NCI-H2107 treated with DMSO at 0.1 percent for 48 hours (cell line): ENCODE data around the gene SAXO1.
A peak's percentile ranks its signal among the peaks of the same experiment; 100 is the strongest.

ENCODE experiments used
- DNase-seq: peaks from one replicate; lab custom pipeline; 2025; ENCODE audit not compliant: unreplicated experiment; lab: John Stamatoyannopoulos, UW

Gene SAXO1

DNA sequence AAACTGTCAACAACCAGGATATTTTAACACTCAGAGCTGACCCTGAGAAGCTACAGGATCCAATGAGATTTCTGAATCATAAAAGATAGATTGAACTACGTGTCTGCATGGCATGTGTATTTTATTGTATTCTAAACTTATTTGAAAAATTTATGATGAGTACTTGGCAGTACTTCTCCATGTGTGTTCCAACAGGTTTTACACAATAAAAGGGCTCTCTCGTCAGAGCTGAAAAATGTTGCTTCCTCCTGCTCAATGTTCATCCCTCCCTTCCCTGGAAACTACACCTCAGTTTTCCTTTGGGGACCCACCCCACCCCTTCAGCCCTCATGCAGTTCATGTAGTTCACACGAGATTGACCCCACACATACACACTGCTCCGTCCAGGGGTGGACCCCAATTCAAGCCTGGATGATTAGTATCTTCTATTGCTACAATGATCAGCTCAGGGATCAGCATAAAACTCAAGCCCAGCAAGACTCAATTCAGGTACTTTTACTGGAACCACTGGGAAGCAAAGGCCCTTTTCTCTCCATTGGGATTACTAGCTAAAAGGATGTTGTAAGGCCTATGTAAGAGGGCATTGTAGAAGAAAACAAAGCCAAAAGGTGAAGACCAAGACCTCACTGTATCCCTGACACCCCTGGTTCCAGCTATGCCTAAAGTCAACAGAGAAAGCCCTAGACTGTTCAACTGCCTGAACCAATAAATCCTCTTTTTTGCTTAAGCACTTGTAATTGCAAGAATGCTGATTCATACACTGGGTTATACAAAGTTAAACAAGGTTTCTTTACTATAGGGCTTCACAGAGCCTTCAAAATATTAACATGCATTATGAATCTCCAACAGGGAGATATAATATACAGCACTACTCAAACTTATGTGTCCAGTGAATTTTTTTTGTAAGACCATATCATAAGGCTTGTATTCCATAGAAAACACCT, 112.6 kb downstream of the SAXO1 start:
- no peak for DNase-seq

DNA sequence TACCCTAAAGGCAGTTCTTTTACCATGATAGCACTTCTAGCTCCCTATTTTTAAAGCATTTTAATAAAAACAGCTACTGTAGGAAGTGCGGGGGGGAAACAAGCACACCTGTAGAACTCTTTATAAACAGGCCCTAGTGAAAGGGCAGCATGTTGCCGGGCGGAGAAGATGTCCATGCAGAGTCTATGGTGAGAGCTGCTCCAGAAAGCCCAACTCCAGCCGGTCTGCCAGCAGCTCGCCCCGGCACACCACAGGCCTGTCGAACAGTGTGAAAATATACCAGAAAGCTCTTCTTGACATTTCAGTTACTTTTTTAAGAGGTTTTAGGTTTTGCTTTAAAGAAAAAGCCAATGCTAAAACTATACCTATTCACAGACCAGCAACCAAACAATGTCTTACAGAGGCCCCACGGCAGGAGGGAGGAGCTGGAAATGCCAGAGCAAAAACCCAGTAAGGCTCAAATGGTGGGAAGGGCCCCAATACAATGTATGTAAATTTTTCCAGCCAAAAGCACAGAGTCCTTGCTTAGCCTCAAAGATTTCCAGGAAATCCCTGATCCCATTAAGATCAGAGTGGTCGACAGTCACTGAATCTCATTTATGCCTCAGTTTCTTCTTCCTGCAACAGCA, 121.2 kb downstream of the SAXO1 start:
- DNase-seq, result no peak

DNA sequence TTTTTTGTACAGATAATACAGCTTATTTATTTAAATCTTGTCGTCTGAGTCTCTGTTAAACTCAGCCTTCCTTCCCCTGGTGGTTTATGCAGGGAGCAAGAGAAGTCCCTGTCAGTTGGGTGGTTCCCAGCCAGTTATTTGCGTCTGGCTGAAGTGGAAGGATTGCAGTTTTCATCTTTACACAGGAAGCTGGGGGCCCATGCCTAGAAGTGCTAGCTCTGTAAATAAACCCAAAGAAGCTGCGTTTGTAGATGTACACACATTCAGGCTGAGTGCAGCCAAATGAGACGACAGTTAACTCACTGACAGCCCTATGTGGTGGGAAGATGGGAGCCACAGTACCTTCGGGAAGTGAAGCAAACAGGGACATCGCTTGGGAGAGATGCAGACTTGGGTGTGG, 122.1 kb downstream of the SAXO1 start:
- DNase-seq, result no peak

DNA sequence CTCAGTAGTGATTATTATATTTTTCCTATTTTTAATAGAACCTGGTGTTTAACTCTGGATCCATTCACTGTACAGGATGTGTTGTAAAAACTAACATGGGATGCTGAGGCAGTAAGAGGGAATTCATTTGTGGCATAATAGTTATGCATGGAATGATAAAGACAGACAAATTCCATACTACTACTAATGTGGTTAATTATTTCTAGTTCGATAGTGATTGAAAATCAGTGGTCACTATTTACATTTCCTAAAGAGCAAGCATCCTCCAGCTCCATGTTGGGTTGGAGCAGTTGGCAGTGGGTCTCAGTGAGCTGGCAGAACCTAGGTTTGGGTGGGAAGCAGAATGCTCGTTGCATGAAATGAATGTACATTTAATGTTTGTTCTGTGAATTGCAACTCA, 122.6 kb downstream of the SAXO1 start:
- no peak for DNase-seq

DNA sequence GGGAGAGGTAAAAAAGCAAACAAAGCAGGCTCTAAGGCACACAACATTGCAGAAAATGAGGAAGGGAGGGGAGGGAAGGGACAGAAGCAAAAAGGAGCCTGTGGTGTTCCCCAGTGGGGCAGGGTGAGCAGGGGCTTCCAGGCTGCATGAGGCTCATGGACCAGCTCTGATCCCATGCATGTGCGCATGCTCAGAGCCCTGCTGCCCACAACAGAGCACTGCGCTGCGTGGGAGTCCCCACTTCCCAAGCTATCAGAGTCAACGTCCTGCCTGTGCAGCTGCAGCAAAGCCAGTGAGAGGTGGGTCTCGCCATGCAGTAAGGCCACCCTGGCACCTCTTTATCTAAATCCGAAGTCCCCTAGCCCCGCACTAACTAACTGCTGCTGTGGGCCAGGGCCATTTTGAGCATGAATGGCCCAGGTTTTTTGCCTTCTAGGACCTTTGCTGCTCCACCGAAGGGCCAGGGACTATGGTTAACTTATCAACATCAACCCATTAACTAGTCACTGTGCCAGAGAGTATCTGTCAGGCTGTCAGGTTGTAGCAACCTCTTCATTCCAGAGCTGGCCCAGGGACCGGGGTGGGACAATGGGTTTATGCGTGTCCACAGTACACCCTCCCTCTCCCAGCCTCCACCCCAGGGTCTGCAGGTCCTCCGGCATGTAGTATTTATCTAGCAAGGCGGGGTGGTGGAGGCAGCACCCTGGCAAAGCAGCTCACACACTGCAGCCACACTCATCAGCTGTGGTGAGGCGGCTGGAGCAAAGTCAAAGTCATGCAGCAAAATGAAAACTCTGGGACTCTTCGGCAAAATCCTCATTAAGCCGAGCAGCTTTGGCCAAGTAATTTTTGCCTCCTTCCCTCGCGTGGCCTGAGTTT, 123.6 kb downstream of the SAXO1 start:
- DNase-seq, result no peak

DNA sequence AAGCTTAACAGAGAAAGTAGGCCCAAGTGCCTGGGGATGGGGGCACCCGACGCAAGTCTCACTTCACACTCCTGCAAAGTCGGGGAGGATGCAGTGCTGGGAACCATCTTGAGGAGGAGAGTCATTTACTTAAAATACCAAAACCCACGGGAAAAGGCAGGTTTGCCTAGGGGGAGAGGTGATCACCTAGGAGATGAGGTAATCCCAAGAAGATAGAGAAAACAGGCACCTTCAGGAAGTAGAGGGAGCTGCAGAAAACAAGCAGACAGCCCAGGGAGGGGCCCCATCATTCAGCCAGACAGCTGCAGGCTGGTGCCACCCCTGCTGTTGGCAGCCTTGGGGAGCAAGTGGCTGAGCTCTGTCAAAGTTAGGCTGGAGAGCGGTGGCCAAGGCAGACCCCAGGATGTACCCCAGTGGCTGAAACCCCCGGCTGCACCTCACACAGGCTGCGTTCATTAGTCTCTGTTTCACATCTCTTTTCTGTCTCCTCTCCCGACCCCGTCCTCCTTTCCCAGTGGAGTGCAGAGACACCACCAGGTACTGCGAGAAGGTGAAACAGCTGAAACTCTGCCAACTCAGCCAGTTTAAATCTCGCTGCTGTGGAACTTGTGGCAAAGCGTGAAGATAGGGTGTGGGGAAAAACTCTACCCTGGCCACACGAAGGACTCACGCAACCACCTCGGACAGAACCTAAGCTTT, 124.9 kb downstream of the SAXO1 start:
- no peak for DNase-seq

DNA sequence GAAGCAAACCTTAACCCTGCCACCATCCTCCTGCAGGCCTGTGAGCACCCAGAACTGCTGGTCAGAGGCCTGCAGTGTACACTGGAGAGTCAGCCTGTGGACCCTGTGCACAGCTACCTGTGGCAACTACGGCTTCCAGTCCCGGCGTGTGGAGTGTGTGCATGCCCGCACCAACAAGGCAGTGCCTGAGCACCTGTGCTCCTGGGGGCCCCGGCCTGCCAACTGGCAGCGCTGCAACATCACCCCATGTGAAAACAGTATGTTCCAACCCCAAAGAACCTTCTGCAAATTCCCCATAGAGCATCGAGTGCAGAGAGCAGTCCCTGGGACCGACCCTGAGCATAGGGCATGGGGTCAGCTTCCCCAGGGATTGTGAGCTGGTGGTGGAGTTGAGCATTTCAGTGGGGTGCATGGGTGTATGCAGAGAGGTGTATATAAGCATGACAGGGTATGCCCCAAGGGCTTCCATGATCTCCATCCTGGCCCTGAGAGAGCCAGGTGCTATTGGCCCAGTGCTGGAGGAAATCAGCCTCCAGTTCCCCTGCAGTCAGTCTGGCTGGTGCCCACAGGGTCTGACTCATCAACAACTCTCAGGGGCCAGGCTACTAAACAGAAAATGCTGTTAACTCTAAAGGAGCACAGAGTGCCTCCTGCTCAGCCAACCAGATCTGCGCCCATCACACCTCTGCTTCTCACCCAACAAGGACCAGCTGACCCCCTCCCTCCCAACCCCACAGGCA, 126.2 kb downstream of the SAXO1 start:
- no peak for DNase-seq

DNA sequence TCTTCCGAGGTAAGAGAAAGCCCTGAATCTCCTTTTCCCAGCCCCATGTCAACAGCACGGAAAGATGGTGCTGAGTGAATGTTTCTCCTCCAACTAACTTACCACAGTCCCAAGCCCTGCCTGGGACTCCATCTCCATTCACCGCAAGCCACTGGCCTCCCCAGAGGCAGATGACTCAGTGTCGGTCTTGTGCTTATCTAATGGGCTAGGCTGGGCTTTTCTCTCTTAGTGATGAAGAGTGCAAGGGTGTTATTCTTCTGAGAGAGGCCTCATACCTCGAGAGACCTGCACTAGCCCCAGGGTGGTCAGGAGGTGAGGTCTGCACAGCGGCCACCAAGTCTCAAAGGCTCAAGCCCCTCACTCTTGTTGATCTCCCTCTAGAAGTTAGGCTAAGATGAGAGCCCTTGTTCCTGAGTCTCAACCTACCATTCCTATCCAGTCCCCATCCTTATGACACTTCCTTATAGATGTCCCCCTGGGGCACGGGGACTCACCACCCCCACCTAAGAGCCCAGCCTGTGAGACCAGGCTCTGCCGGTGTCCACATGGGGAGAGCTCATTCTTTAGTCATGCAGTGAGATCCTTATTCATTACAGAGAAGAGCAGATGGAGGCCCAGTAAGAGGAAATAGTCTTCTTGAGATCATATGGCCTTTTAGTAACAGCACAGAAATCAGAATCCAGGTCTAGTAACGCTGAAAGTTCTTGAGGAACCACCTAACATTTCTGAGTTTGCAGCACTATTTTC, 127.0 kb downstream of the SAXO1 start:
- DNase-seq, result no peak

DNA sequence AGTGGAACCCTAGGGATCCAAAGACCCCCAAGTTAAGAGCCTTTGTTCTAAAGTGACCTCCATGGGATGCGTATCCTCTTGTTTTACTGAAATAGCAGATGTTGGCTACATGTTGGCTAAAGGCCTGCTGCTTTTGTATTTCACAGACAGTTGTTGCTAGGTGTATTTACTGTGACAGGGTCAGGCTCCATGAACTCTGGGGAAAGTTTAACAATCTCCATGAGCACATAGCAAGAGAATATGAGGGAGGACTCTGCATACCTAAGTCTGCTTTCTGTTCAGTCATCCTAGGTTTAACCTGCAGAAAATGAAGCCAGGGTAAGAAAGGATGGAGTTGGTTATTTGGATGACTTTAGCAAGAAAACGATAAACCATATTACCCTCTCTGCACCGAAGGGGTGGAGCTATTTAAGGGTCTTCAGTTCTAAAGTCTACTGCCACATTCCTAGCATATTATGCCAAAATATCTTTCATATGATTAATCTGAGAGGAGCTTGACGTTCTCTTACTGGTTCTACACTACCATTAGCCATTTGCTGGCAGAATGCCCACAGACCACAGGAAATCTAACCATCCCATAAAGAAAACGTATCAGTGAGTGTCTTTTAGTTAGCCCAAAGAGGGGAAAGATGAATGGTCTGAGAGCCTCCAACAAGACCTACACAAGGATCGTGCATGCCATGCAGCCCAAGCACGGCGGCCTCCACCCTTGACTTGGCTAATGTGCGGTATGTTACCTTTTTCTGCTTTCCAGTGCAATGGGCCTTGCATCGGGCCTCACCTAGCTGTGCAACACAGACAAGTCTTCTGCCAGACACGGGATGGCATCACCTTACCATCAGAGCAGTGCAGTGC, 127.8 kb downstream of the SAXO1 start:
- no peak for DNase-seq

DNA sequence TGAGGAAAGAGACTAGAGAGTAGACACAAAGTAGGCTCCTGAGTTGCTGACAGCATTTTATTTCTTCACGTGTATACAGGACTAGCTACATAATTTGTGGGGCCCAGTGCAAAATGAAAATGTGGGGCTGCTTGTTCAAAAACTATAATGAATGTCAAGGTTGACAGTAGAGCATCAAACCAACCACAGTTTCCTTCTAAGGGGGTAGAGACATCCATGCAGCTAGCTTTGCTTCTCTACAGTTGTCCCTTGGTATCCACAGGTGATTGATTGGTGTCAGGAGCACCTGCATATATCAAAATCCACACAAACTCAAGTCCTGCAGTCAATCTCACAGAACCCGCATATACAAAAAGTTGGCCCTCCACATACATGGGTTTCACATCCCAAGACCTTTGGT, 129.6 kb downstream of the SAXO1 start:
- no peak for DNase-seq

DNA sequence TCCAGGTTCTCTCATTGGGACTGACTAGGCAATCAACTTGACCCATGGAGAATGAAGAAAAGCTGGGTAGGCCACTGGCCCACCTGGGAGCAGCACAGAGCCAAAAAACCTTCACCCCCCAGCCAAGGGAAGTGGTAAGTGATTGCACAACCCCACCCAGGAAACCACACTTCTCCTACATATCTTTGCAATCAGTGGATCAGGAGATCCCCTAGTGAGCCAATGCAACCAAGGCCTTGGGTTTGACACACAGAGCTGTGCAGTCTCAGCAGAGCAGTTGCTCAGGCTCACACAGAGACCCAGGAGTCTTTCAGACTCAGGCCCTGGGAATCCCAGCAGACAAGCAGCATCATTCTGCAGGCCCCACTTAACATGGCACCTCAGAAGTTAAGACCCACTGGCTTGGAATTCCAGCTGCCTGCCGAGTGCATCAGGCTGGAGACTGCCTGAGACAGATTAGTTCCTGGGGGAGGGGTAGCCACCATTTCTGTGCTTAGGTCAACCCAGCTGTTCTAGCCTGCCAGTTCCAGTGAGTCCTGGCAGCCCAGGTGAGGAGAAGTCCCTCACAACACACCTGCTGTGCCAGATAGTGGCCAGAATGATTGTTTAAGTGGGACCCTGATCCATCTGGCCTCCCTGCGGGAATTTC, 136.4 kb downstream of the SAXO1 start:
- DNase-seq, result no peak

DNA sequence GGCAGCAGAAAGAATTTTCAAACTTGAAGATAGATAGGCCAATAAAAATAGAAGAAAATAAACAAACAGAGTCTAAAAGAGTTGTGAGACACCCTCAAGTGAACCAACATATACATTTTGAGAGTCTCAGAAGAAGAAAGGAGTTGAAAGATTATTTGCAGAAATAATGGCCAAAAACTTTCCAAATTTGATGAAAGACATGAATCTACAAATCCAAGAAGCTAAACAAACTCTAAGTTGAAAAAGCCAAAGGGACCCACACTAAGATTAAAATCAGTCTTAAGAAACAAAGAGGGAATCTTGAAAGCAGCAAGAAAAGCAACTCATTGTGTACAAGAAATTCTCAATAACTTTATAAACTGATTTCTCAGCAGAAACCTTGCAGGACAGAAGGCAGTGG, 137.0 kb downstream of the SAXO1 start:
- DNase-seq, result no peak

DNA sequence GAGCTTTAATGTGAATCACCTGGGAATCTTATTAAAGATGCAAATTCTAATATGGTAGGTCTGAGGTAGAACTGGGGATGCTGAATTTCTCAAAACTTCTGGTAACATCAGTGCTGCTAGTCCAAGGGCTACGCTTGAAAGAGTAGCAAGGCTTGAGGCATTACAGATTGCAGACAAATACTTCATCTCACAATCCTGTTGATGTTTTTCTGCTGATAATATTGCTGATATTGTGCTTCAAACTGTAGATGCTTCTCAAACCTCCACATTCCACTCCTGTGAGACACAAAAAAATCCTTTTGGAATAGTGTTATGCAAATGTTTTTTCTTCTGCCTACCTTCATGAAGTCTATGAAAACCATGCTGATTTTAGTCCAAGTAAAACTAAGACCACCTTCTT, 139.5 kb downstream of the SAXO1 start:
- DNase-seq, result no peak

DNA sequence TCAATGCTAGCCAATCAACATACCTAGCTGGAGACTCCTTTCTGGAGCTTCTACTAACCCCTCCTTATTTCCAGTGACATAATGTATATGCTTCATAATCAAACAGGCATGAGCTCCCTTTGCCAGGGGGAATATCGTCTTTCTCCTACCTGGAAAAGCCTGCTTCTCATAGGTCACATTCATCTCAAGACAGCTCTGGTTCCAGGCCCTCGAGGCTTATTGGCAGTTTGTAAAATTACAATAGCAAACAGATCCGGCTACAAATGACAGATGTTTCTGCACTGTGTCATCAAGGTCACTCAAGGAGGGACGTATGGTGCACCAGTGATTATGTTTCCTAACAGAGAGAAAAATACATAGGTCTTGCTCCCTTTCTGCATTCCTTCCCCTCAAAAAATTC, 140.0 kb downstream of the SAXO1 start:
- DNase-seq, result no peak

DNA sequence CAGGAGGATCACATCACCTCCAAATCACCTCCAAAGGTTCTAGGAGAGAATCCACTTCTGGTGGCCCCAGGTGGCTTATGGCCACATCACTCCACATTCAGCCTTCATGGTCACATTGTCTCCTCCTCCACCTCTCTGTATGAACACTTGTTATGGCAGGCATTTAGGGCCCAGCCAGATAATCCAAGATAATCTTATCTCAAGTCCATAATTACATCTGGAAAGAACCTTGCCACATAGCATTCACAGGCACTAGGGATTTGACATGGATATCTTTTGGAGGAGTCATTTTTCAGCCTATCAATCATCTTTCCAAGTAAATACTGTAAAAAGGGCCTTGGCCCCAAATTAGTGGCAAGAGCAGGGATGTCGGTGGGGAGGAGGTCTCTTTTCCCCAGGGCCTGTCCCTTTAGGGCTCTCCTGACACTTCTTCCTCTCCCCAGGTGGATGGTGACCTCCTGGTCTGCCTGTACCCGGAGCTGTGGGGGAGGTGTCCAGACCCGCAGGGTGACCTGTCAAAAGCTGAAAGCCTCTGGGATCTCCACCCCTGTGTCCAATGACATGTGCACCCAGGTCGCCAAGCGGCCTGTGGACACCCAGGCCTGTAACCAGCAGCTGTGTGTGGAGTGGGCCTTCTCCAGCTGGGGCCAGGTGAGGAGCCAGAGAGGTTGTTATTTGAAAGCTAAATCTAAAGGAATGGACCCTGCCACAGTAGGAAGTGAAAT, 140.9 kb downstream of the SAXO1 start:
- no peak for DNase-seq

DNA sequence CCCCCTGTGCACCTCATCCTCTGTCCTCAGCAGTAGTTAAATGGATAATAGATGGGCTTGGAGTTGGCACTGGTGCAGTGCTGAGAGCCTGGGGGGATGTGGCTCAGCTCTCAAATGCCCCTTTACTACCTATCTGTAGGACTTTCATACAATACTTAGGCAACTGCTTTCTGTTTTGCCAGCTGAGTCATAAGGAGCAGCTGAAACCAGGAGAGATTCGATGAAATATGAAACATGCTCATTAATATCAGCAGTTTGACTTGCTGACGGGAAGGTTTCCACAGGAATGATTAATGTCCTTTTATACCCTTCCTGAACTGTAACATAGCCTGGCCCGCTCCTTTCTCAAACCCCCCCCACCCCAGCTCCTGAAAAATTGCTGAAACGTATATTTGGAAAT, 142.6 kb downstream of the SAXO1 start:
- DNase-seq, result peak; percentile 9

DNA sequence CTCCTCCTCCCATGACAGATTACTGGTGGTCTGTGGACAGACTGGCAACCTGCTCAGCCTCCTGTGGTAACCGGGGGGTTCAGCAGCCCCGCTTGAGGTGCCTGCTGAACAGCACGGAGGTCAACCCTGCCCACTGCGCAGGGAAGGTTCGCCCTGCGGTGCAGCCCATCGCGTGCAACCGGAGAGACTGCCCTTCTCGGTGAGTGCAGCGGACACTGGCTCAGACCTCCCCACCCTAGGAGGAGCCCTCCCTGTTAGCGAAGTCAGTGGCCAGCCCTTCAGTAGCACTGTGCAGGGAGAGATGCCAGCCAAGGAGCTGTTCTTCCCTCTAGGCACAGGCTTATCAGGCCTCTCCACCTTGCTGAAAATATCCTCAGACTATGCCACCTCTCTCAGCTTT, 143.5 kb downstream of the SAXO1 start:
- no peak for DNase-seq

DNA sequence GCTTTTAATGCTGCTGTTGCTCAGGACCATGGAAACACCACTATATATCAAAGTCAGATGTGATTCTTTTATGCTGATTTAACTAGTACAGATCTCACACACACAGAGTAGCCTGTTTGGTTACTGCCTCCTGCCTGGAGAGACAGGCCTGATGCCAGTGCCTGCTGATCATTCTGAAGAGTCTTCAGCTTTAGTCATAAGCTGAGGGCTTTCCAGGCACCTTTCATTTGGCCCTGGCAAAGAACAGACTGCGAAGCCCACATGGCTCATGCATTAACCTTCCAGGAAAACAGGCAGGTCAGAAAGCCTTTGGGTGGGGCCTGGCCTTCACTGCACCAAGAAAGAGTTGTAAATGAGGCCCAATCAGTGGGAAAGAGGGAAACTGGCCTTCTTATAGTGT, 144.7 kb downstream of the SAXO1 start:
- DNase-seq, result no peak
